Body of pancreas (tissue), 4 donors: Measurements from ENCODE around the gene ADGRD1. TPM values are rescaled to one million over a fixed set of nuclear protein-coding genes. Genes with fewer than 3 reads are reported as not detected.

Experiments used
- ATAC-seq: fragments of 150-250 bp; one replicate; pipeline ENCODE4 v1.9.1; 2016
- DNase-seq, 4 donors: peaks; one replicate each; pipeline ENCODE4 v3.0.0-alpha.2; 2019
- H3K27ac ChIP-seq, 4 donors: fragments of 200-600 bp; sonication (generic); 1 replicate in 3 of 4; 2 replicates in 1 of 4; pipeline versions ENCODE4 v1.5.1 to v1.6.1; 2016 to 2019; ENCODE audit warnings: mild to moderate bottlenecking in 1 of 4, mixed read lengths in 1 of 4, moderate library complexity in 1 of 4
- H3K27me3 ChIP-seq, 2 donors: fragments of 200-600 bp; sonication (generic); one replicate each; pipeline ENCODE4 v1.6.0; 2016; ENCODE audit warnings: mild to moderate bottlenecking in 1 of 2
- H3K36me3 ChIP-seq, 2 donors: fragments of 200-600 bp; sonication (generic); replicated peaks in 1 of 2; 2 replicates each; pipeline ENCODE4 v1.5.1; 2016; ENCODE audit warnings: low read depth in 2 of 2; ENCODE audit not compliant: insufficient read depth in 1 of 2
- H3K4me1 ChIP-seq: fragments of 200-600 bp; sonication (generic); one replicate; pipeline ENCODE4 v1.6.0; 2016
- H3K4me3 ChIP-seq, 2 donors: fragments of 200-600 bp; sonication (generic); 1 replicate in 1 of 2; 2 replicates in 1 of 2; pipeline ENCODE4 v1.5.1; 2016 to 2019
- H3K9me3 ChIP-seq, 3 donors: fragments of 200-600 bp; sonication (generic); 1 replicate in 2 of 3; 2 replicates in 1 of 3; pipeline ENCODE4 v1.5.1; 2016
- CTCF ChIP-seq, 7 experiments: fragments of 450-650 bp in 4 of 7; fragments of 200-600 bp in 3 of 7; sonication (generic) in 3 of 7; IDR thresholded peaks; one replicate each; pipeline ENCODE4 v1.5.1; 2016 to 2019; ENCODE audit warnings: antibody characterized with exemption in 7 of 7
- POLR2A ChIP-seq, 3 donors: fragments of 450-650 bp; IDR thresholded peaks; one replicate each; pipeline ENCODE4 v1.6.1; 2016; ENCODE audit warnings: antibody characterized with exemption in 3 of 3, mild to moderate bottlenecking in 2 of 3
- WGBS, 2 donors: methylation state at CpG; one replicate each; pipeline ENCODE4 v1.1.5; 2017; 5-methylcytosine and 5-hydroxymethylcytosine counted together
- intact Hi-C: fragments of 100-400 bp; cut with DNase I; formaldehyde crosslinking; loops from one replicate; pipeline ENCODE4 v1.15.1; 2023
- total RNA-seq, 2 donors: library from RNA; depleted of rRNA; stranded (reverse); fragments of >200 nt; gene quantifications; one replicate each; pipeline ENCODE4 v1.1.0, GENCODE V29; 2016

Gene ADGRD1
- total RNA-seq, 2 donors from 2014 or later, result 4.4 to 4.9 TPM

GRCh38 chr12:130984183-130985058, 30.7 kb downstream of the ADGRD1 start:
- intact Hi-C loops, result no loop called here
- whole genome bisulfite sequencing, 2 donors, result 91 to 92% methylated on average over 12 of the region's 12 CpGs
- ATAC-seq (no peak), DNase-seq (no peak)
- no peaks in the 10 kb centered on the region for H3K36me3 ChIP-seq
- peaks cover 6% of the 10 kb centered on the region for H3K4me1 ChIP-seq
- no peak overlapping the region for H3K27ac ChIP-seq
- TF ChIP-seq POLR2A (IDR thresholded peaks at IDR 0.05) (no peak), CTCF (IDR thresholded peaks at IDR 0.05) (no peak)
- no peaks in the 10 kb centered on the region for H3K9me3 ChIP-seq
- no peaks in the 10 kb centered on the region for H3K27me3 ChIP-seq
- no peak overlapping the region for H3K4me3 ChIP-seq

- Histone ChIP-seq H3K9me3 (no peaks in the 10 kb centered on the region), H3K4me1 (peaks cover 6% of the 10 kb centered on the region), H3K27ac (no peak overlapping the region), H3K27me3 (no peaks in the 10 kb centered on the region), H3K36me3 (no peaks in the 10 kb centered on the region), H3K4me3 (no peak overlapping the region)
- TF ChIP-seq POLR2A (IDR thresholded peaks at IDR 0.05), result no peak
- no peak for TF ChIP-seq CTCF (IDR thresholded peaks at IDR 0.05)
- 67 to 69% methylated on average over 22 of the region's 22 CpGs for WGBS, 2 donors
- intact Hi-C loops, result no loop called here
- DNase-seq (peak in 1 of 4 donors; percentile 28), ATAC-seq (no peak)
Measured at GRCh38 chr12:130987151-130987931, 33.6 kb downstream of the ADGRD1 start.

GRCh38 chr12:130988261-130988660, 34.6 kb downstream of the ADGRD1 start:
- Histone ChIP-seq H3K4me1 (peaks cover 3% of the 10 kb centered on the region), H3K27me3 (no peaks in the 10 kb centered on the region), H3K27ac (no peak overlapping the region), H3K36me3 (no peaks in the 10 kb centered on the region), H3K9me3 (no peaks in the 10 kb centered on the region), H3K4me3 (no peak overlapping the region)
- 86 to 87% methylated on average over 5 of the region's 5 CpGs for whole genome bisulfite sequencing, 2 donors
- intact Hi-C loops, result no loop called here
- no peak for TF ChIP-seq CTCF (IDR thresholded peaks at IDR 0.05)
- TF ChIP-seq POLR2A (IDR thresholded peaks at IDR 0.05), result no peak
- ATAC-seq (no peak), DNase-seq (no peak)

- ATAC-seq, result no peak
- Histone ChIP-seq H3K27me3 (no peaks in the 10 kb centered on the region), H3K4me3 (no peak overlapping the region), H3K9me3 (no peaks in the 10 kb centered on the region), H3K4me1 (no peaks in the 10 kb centered on the region), H3K36me3 (no peaks in the 10 kb centered on the region), H3K27ac (no peak overlapping the region)
- no peak for DNase-seq
- intact Hi-C loops, result no loop called here
- TF ChIP-seq CTCF (IDR thresholded peaks at IDR 0.05) (no peak), POLR2A (IDR thresholded peaks at IDR 0.05) (no peak)
- WGBS, 2 donors, result 59 to 83% methylated on average over 2 of the region's 2 CpGs
Measured at GRCh38 chr12:130988751-130989150, 35.0 kb downstream of the ADGRD1 start.
